ENCODE data around the gene KIF3A.

DNA sequence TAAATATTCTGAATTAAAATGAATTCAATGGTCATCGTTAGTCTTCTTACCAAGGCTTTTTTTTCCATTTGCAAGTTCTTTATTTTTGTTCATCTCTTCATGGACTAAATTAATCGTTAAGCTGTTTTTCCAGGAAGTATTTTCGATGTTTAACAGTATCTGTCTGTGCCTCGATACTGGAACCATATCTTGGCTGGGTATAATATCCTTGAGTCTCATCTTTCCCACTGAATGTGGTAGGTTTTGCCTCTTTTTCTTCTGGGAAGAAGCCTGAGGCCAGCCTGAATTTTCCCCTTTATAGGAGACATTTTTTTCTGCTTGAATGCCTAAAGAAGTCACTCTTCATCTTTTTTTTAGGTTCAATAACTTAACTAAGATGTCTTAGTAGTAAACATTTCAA, 43.7 kb upstream of the KIF3A start:
- TF ChIP-seq POLR2A (IDR thresholded peaks at IDR 0.05) = no peak
- no peak for TF ChIP-seq CTCF (IDR thresholded peaks at IDR 0.05)
